Mononuclear cell (primary cell): Measurements from ENCODE around the gene CDKAL1. TPM values are rescaled to one million over a fixed set of nuclear protein-coding genes. Genes with fewer than 3 reads are reported as not detected.

Source experiments
- H3K27me3 ChIP-seq: 2 replicates; pipeline ENCODE4 v1.6.0; 2011; ENCODE audit warnings: low read length, control low read depth; ENCODE audit not compliant: insufficient read depth
- H3K4me1 ChIP-seq: 2 replicates; pipeline ENCODE4 v1.5.1; 2011; ENCODE audit warnings: mild to moderate bottlenecking, low read length, control low read depth; ENCODE audit not compliant: insufficient read depth
- H3K4me3 ChIP-seq: 2 replicates; pipeline ENCODE4 v1.5.1; 2011; ENCODE audit warnings: mild to moderate bottlenecking, low read length, moderate library complexity
- H3K9me3 ChIP-seq: 2 replicates; pipeline ENCODE4 v1.5.1; 2011; ENCODE audit warnings: low read depth, mild to moderate bottlenecking, control low read depth, low read length
- total RNA-seq: library from RNA; depleted of rRNA; stranded (reverse); fragments of >200 nt; gene quantifications from one replicate; pipeline ENCODE4 v1.2.3, GENCODE V29; 2012

Gene CDKAL1
- total RNA-seq, 1 donor, result 26.6 TPM

- H3K4me3 ChIP-seq, result no peak overlapping the region
- no peaks in the 10 kb centered on the region for H3K27me3 ChIP-seq
- no peaks in the 10 kb centered on the region for H3K4me1 ChIP-seq
- H3K9me3 ChIP-seq, result no peaks in the 10 kb centered on the region
Measured at GRCh38 chr6:21278375-21278745, 744.1 kb downstream of the CDKAL1 start.

DNA sequence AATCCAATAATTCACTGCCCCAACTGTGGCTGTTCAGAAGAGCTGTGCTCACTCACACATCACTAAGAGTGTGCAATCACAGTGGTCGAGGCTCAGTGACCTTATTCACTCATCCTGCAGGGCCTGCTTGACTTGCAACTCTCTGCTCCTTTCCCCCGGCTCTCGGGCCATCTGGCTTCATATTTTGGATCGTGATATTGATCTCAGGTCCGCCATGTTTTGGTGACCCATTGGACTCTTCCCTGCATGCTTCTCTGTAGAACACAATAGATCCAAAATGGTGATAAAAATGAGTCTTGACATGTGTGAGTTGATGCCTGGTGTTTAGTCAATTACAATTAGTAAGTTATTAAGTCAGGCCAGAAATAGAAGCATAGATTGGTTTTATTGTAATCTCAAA, 745.4 kb downstream of the CDKAL1 start:
- Histone ChIP-seq H3K27me3 (no peaks in the 10 kb centered on the region), H3K4me3 (no peak overlapping the region), H3K9me3 (no peaks in the 10 kb centered on the region), H3K4me1 (no peaks in the 10 kb centered on the region)

DNA sequence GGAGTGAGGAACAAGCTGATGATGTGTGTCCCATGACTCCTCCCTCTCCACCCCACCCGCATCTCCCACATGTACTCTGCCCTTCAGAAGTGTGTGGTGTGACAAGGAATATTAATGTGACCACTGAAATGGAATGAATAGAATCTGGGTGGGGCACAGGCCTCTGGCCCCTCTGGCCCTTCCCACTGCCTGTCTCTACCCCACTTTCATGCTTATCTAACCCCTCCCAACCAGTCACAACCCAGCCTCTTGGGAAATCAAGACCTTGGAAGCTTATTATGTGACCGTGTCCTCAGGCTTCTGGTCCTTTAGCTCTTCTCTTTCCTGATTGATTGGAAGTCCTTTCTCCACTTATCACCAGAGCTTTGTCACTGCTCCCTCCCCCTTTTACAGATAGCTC, 747.1 kb downstream of the CDKAL1 start:
- no peaks in the 10 kb centered on the region for H3K27me3 ChIP-seq
- no peaks in the 10 kb centered on the region for H3K4me1 ChIP-seq
- no peak overlapping the region for H3K4me3 ChIP-seq
- no peaks in the 10 kb centered on the region for H3K9me3 ChIP-seq

Other genes starting within 250 kb of the CDKAL1 start
- gene E2F3, start 132.6 kb upstream of the CDKAL1 start, total RNA-seq, result 11.1 TPM